ENCODE results near the gene SLC9A9.

DNA sequence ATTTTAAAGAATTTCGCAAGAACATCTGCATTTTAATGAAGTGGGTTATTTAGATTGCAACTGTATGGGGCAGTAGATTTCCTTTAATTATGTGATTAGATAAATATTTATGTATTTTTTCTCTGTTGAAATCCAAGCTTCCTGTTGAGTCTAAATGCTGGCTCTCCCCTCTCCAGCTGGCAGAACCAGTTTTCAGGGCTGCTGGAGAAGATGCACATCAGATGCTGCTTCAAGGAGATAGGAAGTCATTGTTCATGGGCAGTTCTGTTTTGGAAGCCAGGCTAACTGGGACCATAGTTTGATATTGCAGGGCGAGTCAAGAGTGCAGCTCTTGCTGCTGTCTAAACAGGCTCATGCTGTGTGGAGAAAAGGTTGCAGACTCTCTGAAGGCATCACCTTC lies 97.4 kb downstream of the SLC9A9 start:
- TF ChIP-seq, protein P1, sequence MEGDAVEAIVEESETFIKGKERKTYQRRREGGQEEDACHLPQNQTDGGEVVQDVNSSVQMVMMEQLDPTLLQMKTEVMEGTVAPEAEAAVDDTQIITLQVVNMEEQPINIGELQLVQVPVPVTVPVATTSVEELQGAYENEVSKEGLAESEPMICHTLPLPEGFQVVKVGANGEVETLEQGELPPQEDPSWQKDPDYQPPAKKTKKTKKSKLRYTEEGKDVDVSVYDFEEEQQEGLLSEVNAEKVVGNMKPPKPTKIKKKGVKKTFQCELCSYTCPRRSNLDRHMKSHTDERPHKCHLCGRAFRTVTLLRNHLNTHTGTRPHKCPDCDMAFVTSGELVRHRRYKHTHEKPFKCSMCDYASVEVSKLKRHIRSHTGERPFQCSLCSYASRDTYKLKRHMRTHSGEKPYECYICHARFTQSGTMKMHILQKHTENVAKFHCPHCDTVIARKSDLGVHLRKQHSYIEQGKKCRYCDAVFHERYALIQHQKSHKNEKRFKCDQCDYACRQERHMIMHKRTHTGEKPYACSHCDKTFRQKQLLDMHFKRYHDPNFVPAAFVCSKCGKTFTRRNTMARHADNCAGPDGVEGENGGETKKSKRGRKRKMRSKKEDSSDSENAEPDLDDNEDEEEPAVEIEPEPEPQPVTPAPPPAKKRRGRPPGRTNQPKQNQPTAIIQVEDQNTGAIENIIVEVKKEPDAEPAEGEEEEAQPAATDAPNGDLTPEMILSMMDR (conservative IDR thresholded peaks at IDR 0.05; ENCODE audit: low read depth, low read length) = no peak
- TF ChIP-seq EZH2 (IDR thresholded peaks at IDR 0.05; ENCODE audit: borderline replicate concordance, low read depth, low read length, poor library complexity, severe bottlenecking) = no peak
